Endothelial cell of umbilical vein (primary cell): ENCODE data around the gene FYN. TPM values are rescaled to one million over a fixed set of nuclear protein-coding genes. Genes with fewer than 3 reads are reported as not detected.

ENCODE experiments used
- BruUV-seq: library from RNA; stranded (reverse); fragments of 400-500 nt; replicated peaks from 2 replicates; lab custom pipeline; 2021; lab: Mats Ljungman, UMichigan
- CTCF ChIA-PET: fragments of 300-600, 350-600 bp; sonication (Branson Sonifier 250); formaldehyde crosslinking; loops from one replicate; lab custom pipeline; 2021; ENCODE audit warnings: antibody characterized with exemption, inconsistent platforms; lab: Charles Lee
- POLR2A ChIA-PET: fragments of 300-600, 350-600 bp; sonication (Branson Sonifier 250); formaldehyde crosslinking; loops from one replicate; lab custom pipeline; 2021; ENCODE audit warnings: antibody characterized with exemption, inconsistent platforms; lab: Charles Lee
- DNase-seq: peaks from one replicate; pipeline ENCODE4 v3.0.0-alpha.2; 2011; ENCODE audit warnings: low read depth, low spot score
- FAIRE-seq: peaks from 2 replicates; lab custom pipeline; 2011; peaks lifted over from hg19 to GRCh38; lab: Jason Lieb, UNC
- H2AFZ ChIP-seq: 2 replicates; pipeline ENCODE4 v1.6.0; 2012; ENCODE audit warnings: low read depth, low read length, control low read depth, inconsistent platforms
- H3K27ac ChIP-seq: 2 replicates; pipeline ENCODE4 v1.5.1; 2011; ENCODE audit warnings: low read depth, mild to moderate bottlenecking, control low read depth, low read length, moderate library complexity; ENCODE audit not compliant: insufficient read depth
- H3K27me3 ChIP-seq, 2 experiments: 2 replicates each; pipeline versions ENCODE4 v1.6.0 to v1.6.1; 2011; ENCODE audit warnings: low read length in 2 of 2, mixed read lengths in 1 of 2; ENCODE audit not compliant: control insufficient read depth in 2 of 2, insufficient read depth in 2 of 2
- H3K36me3 ChIP-seq, 2 experiments: 2 replicates in 1 of 2; 3 replicates in 1 of 2; pipeline ENCODE4 v1.5.1; 2011; ENCODE audit warnings: low read length in 2 of 2, mild to moderate bottlenecking in 1 of 2, moderate library complexity in 1 of 2; ENCODE audit not compliant: control insufficient read depth in 2 of 2, insufficient read depth in 2 of 2; ENCODE audit errors: extremely low read depth in 1 of 2
- H3K4me1 ChIP-seq: 3 replicates; pipeline ENCODE4 v1.5.1; 2011; ENCODE audit warnings: mild to moderate bottlenecking, low read length; ENCODE audit not compliant: control insufficient read depth, insufficient read depth; ENCODE audit errors: extremely low read depth
- H3K4me2 ChIP-seq: 2 replicates; pipeline ENCODE4 v1.6.1; 2011; ENCODE audit warnings: low read length, control low read depth, mixed read lengths; ENCODE audit not compliant: insufficient read depth
- H3K4me3 ChIP-seq, 3 experiments: fragments of 200-600 bp in 1 of 3; sonication (generic), shearing (Covaris generic) in 1 of 3; replicated peaks in 1 of 3; 2 replicates each; pipeline ENCODE4 v1.5.1; 2011 to 2016; ENCODE audit warnings: control low read depth in 3 of 3, low read length in 3 of 3, mild to moderate bottlenecking in 2 of 3, inconsistent platforms in 1 of 3, low read depth in 1 of 3, moderate library complexity in 1 of 3; ENCODE audit not compliant: insufficient read depth in 1 of 3
- H3K79me2 ChIP-seq: 2 replicates; pipeline ENCODE4 v1.6.0; 2012; ENCODE audit warnings: low read length, inconsistent platforms; ENCODE audit not compliant: control insufficient read depth, insufficient read depth
- H3K9ac ChIP-seq: replicated peaks from 2 replicates; pipeline ENCODE3; 2011; ENCODE audit warnings: low read length, control low read depth; ENCODE audit not compliant: insufficient read depth; ENCODE audit errors: extremely low read depth
- H3K9me1 ChIP-seq: replicated peaks from 3 replicates; pipeline ENCODE4 v1.6.0; 2011; ENCODE audit warnings: mild to moderate bottlenecking, low read length; ENCODE audit not compliant: control insufficient read depth, insufficient read depth; ENCODE audit errors: extremely low read depth
- H3K9me3 ChIP-seq: replicated peaks from 2 replicates; pipeline ENCODE4 v1.5.1; 2012; ENCODE audit warnings: low read length, inconsistent platforms; ENCODE audit not compliant: control insufficient read depth, insufficient read depth
- H4K20me1 ChIP-seq: replicated peaks from 2 replicates; pipeline ENCODE3; 2011; ENCODE audit warnings: mild to moderate bottlenecking, low read length; ENCODE audit not compliant: control insufficient read depth, insufficient read depth; ENCODE audit errors: extremely low read depth
- CTCF ChIP-seq, 2 donors: IDR thresholded peaks; 1 replicate in 1 of 2; 2 replicates in 1 of 2; pipeline ENCODE4 v1.5.1; 2011; ENCODE audit warnings: low read length in 2 of 2, mild to moderate bottlenecking in 2 of 2, moderate library complexity in 2 of 2, control low read depth in 1 of 2, inconsistent platforms in 1 of 2, low read depth in 1 of 2; ENCODE audit not compliant: insufficient read depth in 1 of 2; ENCODE audit errors: extremely low read depth in 1 of 2
- EZH2 ChIP-seq: IDR thresholded peaks from 2 replicates; pipeline ENCODE4 v1.6.1; 2012; ENCODE audit warnings: borderline replicate concordance, low read depth, mild to moderate bottlenecking, moderate library complexity, low read length, inconsistent platforms; ENCODE audit not compliant: severe bottlenecking
- GATA2 ChIP-seq: IDR thresholded peaks from 2 replicates; pipeline ENCODE4 v1.7.0; 2011; ENCODE audit warnings: low read depth, mild to moderate bottlenecking, moderate library complexity, mixed read lengths, low read length; ENCODE audit not compliant: insufficient read length, insufficient read depth
- JUN ChIP-seq: IDR thresholded peaks from 2 replicates; pipeline ENCODE4 v1.6.1; 2011; ENCODE audit warnings: borderline replicate concordance, low read depth; ENCODE audit not compliant: insufficient read length, insufficient read depth
- dilution Hi-C: fragments of 300-500 bp; cut with MboI; formaldehyde crosslinking; loops from one replicate; pipeline ENCODE4 v1.15.0; 2019; ENCODE audit warnings: low sequenced_read_pairs; ENCODE audit not compliant: extremely low pct_ligation_motif_present
- intact Hi-C: fragments of 100-400 bp; cut with micrococcal nuclease; formaldehyde crosslinking; loops from one replicate; pipeline ENCODE4 v1.10.0; 2022
- polyA plus RNA-seq, 4 experiments: library from polyadenylated mRNA; depleted of rRNA in 3 of 4; stranded (reverse) in 3 of 4; unstranded in 1 of 4; fragments of >200 nt; gene quantifications; 2 replicates each; pipeline versions ENCODE4 v1.2.1 to v1.2.3, GENCODE V29; 2011 to 2012; ENCODE audit warnings: missing spikeins in 1 of 4
- total RNA-seq: library from RNA; stranded (reverse); gene quantifications from 2 replicates; pipeline ENCODE4 v1.2.3, GENCODE V29; 2021

Gene FYN
- total and polyA plus RNA-seq, 2 donors (not counting 3 experiments of a cell fraction or from before 2014, with no cell fraction given) = 69.0 to 143 TPM

- H3K4me2 ChIP-seq = no peak overlapping the region
- H3K36me3 ChIP-seq = no peaks in the 10 kb centered on the region
- H3K27me3 ChIP-seq = no peaks in the 10 kb centered on the region
- intact Hi-C loops = no loop called here
- H3K4me3 ChIP-seq = no peak overlapping the region
- dilution Hi-C loops = no loop called here
- no peaks in the 10 kb centered on the region for H3K9me3 ChIP-seq
- no peak overlapping the region for H3K27ac ChIP-seq
- peaks cover 12% of the 10 kb centered on the region for H3K4me1 ChIP-seq
- no peak for FAIRE-seq
- no peak overlapping the region for H2AFZ ChIP-seq
- H3K9me1 ChIP-seq = no peaks in the 10 kb centered on the region
- no TSS peak for BruUV-seq
- CTCF ChIA-PET = no interaction called here
- H3K79me2 ChIP-seq = peaks cover 4% of the 10 kb centered on the region
- TF ChIP-seq GATA2 = no peak
- TF ChIP-seq CTCF (IDR thresholded peaks at IDR 0.05; ENCODE audit: extremely low read depth in 1 of 2, insufficient read depth in 1 of 2, low read depth in 1 of 2, low read length in 2 of 2) = no peak
- TF ChIP-seq EZH2 = no peak
- no peak for TF ChIP-seq JUN
- peaks cover 3% of the 10 kb centered on the region for H4K20me1 ChIP-seq
- no peak for DNase-seq
- POLR2A ChIA-PET = interaction anchor here (0.6 kb wide), 1 partner anchor 79 kb away, joined by 4 read pairs; no protein-coding TSS in a partner anchor
- H3K9ac ChIP-seq = no peak overlapping the region
Measured at GRCh38 chr6:111838749-111839484, 34.3 kb downstream of the FYN start.
